SK-N-SH (cell line): ENCODE results near the gene TRIM54. TPM values are rescaled to one million over a fixed set of nuclear protein-coding genes. Genes with fewer than 3 reads are reported as not detected.

Experiments
- CTCF ChIA-PET: fragments of 300-600, 350-600 bp; formaldehyde crosslinking; extraction: SDS; loops from one replicate; lab custom pipeline; 2021; lab: Yijun Ruan, JAX
- POLR2A ChIA-PET: fragments of 350-600 bp; sonication (Branson Sonifier 250); formaldehyde crosslinking; extraction: SDS; loops from one replicate; lab custom pipeline; 2020; ENCODE audit warnings: antibody characterized with exemption, inconsistent platforms; lab: Yijun Ruan, JAX
- DNase-seq: peaks from one replicate; pipeline ENCODE4 v3.0.0; 2012
- H2AFZ ChIP-seq: fragments of 200-600 bp; sonication (generic); 2 replicates; pipeline ENCODE4 v1.8.1; 2016; ENCODE audit warnings: antibody characterized with exemption, mild to moderate bottlenecking, low read depth
- H3F3A ChIP-seq: fragments of 200-600 bp; sonication (generic); replicated peaks from 2 replicates; pipeline ENCODE3; 2016; ENCODE audit warnings: antibody characterized with exemption, mild to moderate bottlenecking; ENCODE audit not compliant: insufficient read depth
- H3K27ac ChIP-seq, 2 experiments: fragments of 200-500 bp in 1 of 2; fragments of 200-600 bp in 1 of 2; sonication (Bioruptor generic) in 1 of 2; sonication (generic), shearing (Covaris generic) in 1 of 2; 2 replicates each; pipeline versions ENCODE4 v1.5.1 to v1.6.1; 2014 to 2016; ENCODE audit warnings: low read depth in 2 of 2, inconsistent platforms in 1 of 2, low read length in 1 of 2, mild to moderate bottlenecking in 1 of 2, mixed read lengths in 1 of 2
- H3K27me3 ChIP-seq: fragments of 200-600 bp; sonication (generic), shearing (Covaris generic); 2 replicates; pipeline ENCODE4 v1.6.1; 2016; ENCODE audit warnings: mixed run types; ENCODE audit not compliant: insufficient read depth
- H3K36me3 ChIP-seq, 2 experiments: fragments of 200-500 bp in 1 of 2; fragments of 200-600 bp in 1 of 2; sonication (Bioruptor generic) in 1 of 2; sonication (generic) in 1 of 2; replicated peaks in 1 of 2; 2 replicates each; pipeline versions ENCODE3 to v1.5.1; 2014 to 2016; ENCODE audit warnings: low read length in 1 of 2, mild to moderate bottlenecking in 1 of 2; ENCODE audit not compliant: insufficient read depth in 2 of 2, control insufficient read depth in 1 of 2
- H3K4me1 ChIP-seq, 2 experiments: fragments of 200-500 bp in 1 of 2; fragments of 200-600 bp in 1 of 2; sonication (Bioruptor generic) in 1 of 2; sonication (generic), shearing (Covaris generic) in 1 of 2; 2 replicates each; pipeline versions ENCODE4 v1.5.1 to v1.6.1; 2014 to 2016; ENCODE audit warnings: low read depth in 1 of 2, low read length in 1 of 2, mixed run types in 1 of 2; ENCODE audit not compliant: insufficient read depth in 2 of 2, control insufficient read depth in 1 of 2
- H3K4me2 ChIP-seq: fragments of 200-600 bp; sonication (generic), shearing (Covaris generic); 2 replicates; pipeline ENCODE4 v1.6.1; 2017; ENCODE audit warnings: mixed run types
- H3K4me3 ChIP-seq, 2 experiments: fragments of 200-500 bp in 1 of 2; fragments of 200-600 bp in 1 of 2; sonication (Bioruptor generic) in 1 of 2; sonication (generic), shearing (Covaris generic) in 1 of 2; 2 replicates each; pipeline versions ENCODE4 v1.5.1 to v1.8.1; 2014 to 2016; ENCODE audit warnings: low read depth in 2 of 2, inconsistent platforms in 1 of 2, low read length in 1 of 2, mild to moderate bottlenecking in 1 of 2, mixed read lengths in 1 of 2, moderate library complexity in 1 of 2
- H3K79me2 ChIP-seq: fragments of 200-600 bp; sonication (generic); 2 replicates; pipeline ENCODE4 v1.8.1; 2017; ENCODE audit warnings: mild to moderate bottlenecking; ENCODE audit not compliant: insufficient read depth
- H3K9ac ChIP-seq: fragments of 200-600 bp; sonication (generic); 2 replicates; pipeline ENCODE4 v1.6.1; 2017; ENCODE audit warnings: mixed run types
- H3K9me2 ChIP-seq: fragments of 200-600 bp; sonication (generic); 2 replicates; pipeline ENCODE4 v1.6.1; 2017; ENCODE audit warnings: mixed run types
- H3K9me3 ChIP-seq: fragments of 200-600 bp; sonication (generic); 2 replicates; pipeline ENCODE4 v1.6.1; 2017; ENCODE audit warnings: mixed run types, mild to moderate bottlenecking, moderate library complexity
- H4K20me1 ChIP-seq: fragments of 200-600 bp; sonication (generic); 2 replicates; pipeline ENCODE4 v1.6.1; 2017; ENCODE audit warnings: mild to moderate bottlenecking, mixed run types; ENCODE audit not compliant: insufficient read depth
- CHD2 ChIP-seq: fragments of 150-350 bp; IDR thresholded peaks from 2 replicates; pipeline ENCODE4 v1.6.1; 2018; ENCODE audit warnings: low read length; ENCODE audit not compliant: partially characterized antibody
- ELF1 ChIP-seq: IDR thresholded peaks from 2 replicates; pipeline ENCODE4 v1.4.0; 2012
- EZH2phosphoT487 ChIP-seq: fragments of 200-600 bp; sonication (generic); IDR thresholded peaks from 2 replicates; pipeline ENCODE4 v1.6.1; 2017; ENCODE audit warnings: low read depth, mixed run types, mild to moderate bottlenecking, antibody characterized with exemption, moderate library complexity, borderline replicate concordance
- FOSL2 ChIP-seq: IDR thresholded peaks from 2 replicates; pipeline ENCODE4 v1.4.0; 2012; ENCODE audit warnings: low read depth, mild to moderate bottlenecking, moderate library complexity, borderline replicate concordance
- FOXJ3 ChIP-seq: sonication (generic); formaldehyde crosslinking; IDR thresholded peaks from 2 replicates; pipeline ENCODE4 v1.5.1; 2020; ENCODE audit warnings: mild to moderate bottlenecking, missing genetic modification reagents
- FOXM1 ChIP-seq: IDR thresholded peaks from 2 replicates; pipeline ENCODE4 v1.4.0; 2012; ENCODE audit warnings: low read depth, mild to moderate bottlenecking
- NFIC ChIP-seq: IDR thresholded peaks from 2 replicates; pipeline ENCODE4 v1.4.0; 2012; ENCODE audit warnings: borderline replicate concordance
- NRF1 ChIP-seq: IDR thresholded peaks from 2 replicates; pipeline ENCODE4 v1.6.1; 2012; ENCODE audit warnings: low read depth, mild to moderate bottlenecking, low read length
- RAD21 ChIP-seq: IDR thresholded peaks from 2 replicates; pipeline ENCODE4 v1.6.1; 2012; ENCODE audit warnings: mild to moderate bottlenecking, low read length
- RCOR1 ChIP-seq: fragments of 150-350 bp; IDR thresholded peaks from 2 replicates; pipeline ENCODE4 v1.6.1; 2017; ENCODE audit warnings: antibody characterized with exemption, low read length
- RFX5 ChIP-seq: IDR thresholded peaks from 2 replicates; pipeline ENCODE4 v1.6.1; 2012; ENCODE audit warnings: mild to moderate bottlenecking, improper control_type of control experiment, low read length
- SMC3 ChIP-seq: IDR thresholded peaks from 2 replicates; pipeline ENCODE4 v1.6.1; 2012; ENCODE audit warnings: low read depth, low read length, improper control_type of control experiment
- TAF1 ChIP-seq: IDR thresholded peaks from 2 replicates; pipeline ENCODE4 v1.6.1; 2012; ENCODE audit warnings: low read depth, mild to moderate bottlenecking, low read length, moderate library complexity, borderline replicate concordance
- WGBS: methylation state at CpG from one replicate; pipeline ENCODE4 v1.1.6; 2017; ENCODE audit warnings: low lambda C conversion rate; 5-methylcytosine and 5-hydroxymethylcytosine counted together
- polyA plus RNA-seq, 3 experiments: library from polyadenylated mRNA; depleted of rRNA; stranded (reverse); fragments of >200 nt; gene quantifications; 2 replicates each; pipeline ENCODE4 v1.2.3, GENCODE V29; 2012
- TF ChIP-seq, protein P1 (sequence below): IDR thresholded peaks from 2 replicates; pipeline ENCODE4; 2012
- TF ChIP-seq, protein P2 (sequence below): fragments of 200-600 bp; sonication (generic); IDR thresholded peaks from 2 replicates; pipeline ENCODE4 v1.6.1; 2017; ENCODE audit warnings: antibody characterized with exemption, mild to moderate bottlenecking, moderate library complexity
- TF ChIP-seq, protein P3 (sequence below): fragments of 150-350 bp; IDR thresholded peaks from 2 replicates; pipeline ENCODE4 v1.6.1; 2016; ENCODE audit warnings: mild to moderate bottlenecking, low read depth, low read length
- TF ChIP-seq, protein P4 (sequence below): fragments of 150-350 bp; IDR thresholded peaks from 2 replicates; pipeline ENCODE4 v1.6.1; 2017; ENCODE audit warnings: antibody characterized with exemption, low read length, low read depth, borderline replicate concordance

TRIM54 gene
- polyA plus RNA-seq, 1 of the 3 experiments (the other 2 are of a cell fraction), result 0.28 TPM

DNA sequence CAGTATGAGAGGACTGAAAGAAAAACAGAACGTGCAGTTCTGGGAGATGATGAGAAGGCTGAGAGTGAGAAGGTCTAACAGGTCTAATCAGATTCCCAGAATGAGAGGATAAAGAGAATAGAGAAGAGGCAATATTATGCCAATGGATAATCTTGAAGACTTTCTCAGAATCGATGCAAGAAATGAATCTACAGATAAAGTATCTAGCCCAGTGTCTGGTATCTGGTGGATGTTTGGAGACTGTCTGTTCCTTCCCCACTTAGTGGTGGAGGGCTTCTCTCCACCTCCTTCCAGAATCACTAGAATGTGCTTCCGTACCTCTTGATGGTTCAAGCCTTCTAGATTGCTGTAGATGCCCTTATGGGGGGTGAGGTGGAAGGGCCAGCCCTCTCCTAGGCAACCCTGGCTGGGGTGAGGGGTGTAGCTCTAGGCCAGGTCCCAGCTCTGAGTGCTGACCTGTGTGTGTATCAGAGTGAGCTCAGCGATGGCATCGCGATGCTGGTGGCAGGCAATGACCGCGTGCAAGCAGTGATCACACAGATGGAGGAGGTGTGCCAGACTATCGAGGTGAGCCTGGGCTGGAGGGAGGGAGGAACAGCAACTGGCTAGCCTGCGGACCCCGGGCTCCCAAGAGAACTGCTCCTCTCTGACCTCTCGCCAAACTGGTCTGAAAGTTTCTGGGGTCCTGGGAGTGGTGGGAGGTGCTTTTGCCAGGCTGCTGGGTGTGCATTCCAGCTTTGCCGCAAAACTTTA lies 22.4 kb downstream of the TRIM54 start:
- no peak for TF ChIP-seq ELF1
- ChIA-PET POLR2A (interaction anchor here (1.7 kb wide), 1 partner anchor 18 kb away, joined by 4 read pairs; the partner anchor contains the start of gene MPV17), CTCF (interaction anchor here (0.6 to 18.7 kb wide), 20 partner anchors 9 to 362 kb away, joined by 3 to 284 read pairs (median 13); partner anchors contain the start of genes ABHD1, EIF2B4, SLC30A3 and TRIM54)
- Histone ChIP-seq H3K36me3 (no peaks in the 10 kb centered on the region), H4K20me1 (peaks cover 10% of the 10 kb centered on the region; the same call in 1 of the 2 replicates), H3K9ac (no peak overlapping the region), H3F3A (peaks cover 4% of the 10 kb centered on the region), H3K9me3 (no peaks in the 10 kb centered on the region), H3K27ac (no peak overlapping the region), H2AFZ (no peak overlapping the region), H3K9me2 (no peaks in the 10 kb centered on the region), H3K4me3 (no peak overlapping the region), H3K79me2 (no peaks in the 10 kb centered on the region), H3K4me1 (peaks cover 0 to 18% of the 10 kb centered on the region in 2 experiments; a peak in 1 of 4 replicates), H3K27me3 (peaks cover 15% of the 10 kb centered on the region; the same call in 1 of the 2 replicates), H3K4me2 (no peak overlapping the region)
- 74% methylated on average over 13 of the region's 13 CpGs for WGBS
- no peak for DNase-seq

DNA sequence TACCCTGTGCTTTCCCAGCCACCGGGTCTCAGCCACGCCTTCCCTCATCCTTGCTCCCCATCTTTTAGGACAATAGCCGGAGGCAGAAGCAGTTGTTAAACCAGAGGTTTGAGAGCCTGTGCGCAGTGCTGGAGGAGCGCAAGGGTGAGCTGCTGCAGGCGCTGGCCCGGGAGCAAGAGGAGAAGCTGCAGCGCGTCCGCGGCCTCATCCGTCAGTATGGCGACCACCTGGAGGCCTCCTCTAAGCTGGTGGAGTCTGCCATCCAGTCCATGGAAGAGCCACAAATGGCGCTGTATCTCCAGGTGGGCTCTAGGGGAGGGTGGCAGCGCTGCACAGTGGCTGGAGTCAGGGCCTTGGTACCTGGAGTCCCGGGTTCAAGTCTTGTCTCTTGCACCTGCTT lies 23.3 kb downstream of the TRIM54 start:
- H3K4me2 ChIP-seq, result no peak overlapping the region
- H3K9me3 ChIP-seq, result no peaks in the 10 kb centered on the region
- 90% methylated on average over 15 of the region's 16 CpGs for WGBS
- CTCF ChIA-PET, result interaction anchor here (1.0 to 18.7 kb wide), 8 partner anchors 8 to 207 kb away, joined by 3 to 284 read pairs (median 50); partner anchors contain the start of genes EIF2B4, SLC30A3 and TRIM54
- no peaks in the 10 kb centered on the region for H3K36me3 ChIP-seq
- H4K20me1 ChIP-seq, result peaks cover 10% of the 10 kb centered on the region; the same call in 1 of the 2 replicates
- DNase-seq, result no peak
- H3K4me3 ChIP-seq, result no peak overlapping the region
- H3K27ac ChIP-seq, result no peak overlapping the region
- TF ChIP-seq, protein P1, sequence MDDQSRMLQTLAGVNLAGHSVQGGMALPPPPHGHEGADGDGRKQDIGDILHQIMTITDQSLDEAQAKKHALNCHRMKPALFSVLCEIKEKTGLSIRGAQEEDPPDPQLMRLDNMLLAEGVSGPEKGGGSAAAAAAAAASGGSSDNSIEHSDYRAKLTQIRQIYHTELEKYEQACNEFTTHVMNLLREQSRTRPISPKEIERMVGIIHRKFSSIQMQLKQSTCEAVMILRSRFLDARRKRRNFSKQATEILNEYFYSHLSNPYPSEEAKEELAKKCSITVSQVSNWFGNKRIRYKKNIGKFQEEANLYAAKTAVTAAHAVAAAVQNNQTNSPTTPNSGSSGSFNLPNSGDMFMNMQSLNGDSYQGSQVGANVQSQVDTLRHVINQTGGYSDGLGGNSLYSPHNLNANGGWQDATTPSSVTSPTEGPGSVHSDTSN, result no peak
- TF ChIP-seq NFIC, result no peak
- no peak for TF ChIP-seq RCOR1
- TF ChIP-seq, protein P2, sequence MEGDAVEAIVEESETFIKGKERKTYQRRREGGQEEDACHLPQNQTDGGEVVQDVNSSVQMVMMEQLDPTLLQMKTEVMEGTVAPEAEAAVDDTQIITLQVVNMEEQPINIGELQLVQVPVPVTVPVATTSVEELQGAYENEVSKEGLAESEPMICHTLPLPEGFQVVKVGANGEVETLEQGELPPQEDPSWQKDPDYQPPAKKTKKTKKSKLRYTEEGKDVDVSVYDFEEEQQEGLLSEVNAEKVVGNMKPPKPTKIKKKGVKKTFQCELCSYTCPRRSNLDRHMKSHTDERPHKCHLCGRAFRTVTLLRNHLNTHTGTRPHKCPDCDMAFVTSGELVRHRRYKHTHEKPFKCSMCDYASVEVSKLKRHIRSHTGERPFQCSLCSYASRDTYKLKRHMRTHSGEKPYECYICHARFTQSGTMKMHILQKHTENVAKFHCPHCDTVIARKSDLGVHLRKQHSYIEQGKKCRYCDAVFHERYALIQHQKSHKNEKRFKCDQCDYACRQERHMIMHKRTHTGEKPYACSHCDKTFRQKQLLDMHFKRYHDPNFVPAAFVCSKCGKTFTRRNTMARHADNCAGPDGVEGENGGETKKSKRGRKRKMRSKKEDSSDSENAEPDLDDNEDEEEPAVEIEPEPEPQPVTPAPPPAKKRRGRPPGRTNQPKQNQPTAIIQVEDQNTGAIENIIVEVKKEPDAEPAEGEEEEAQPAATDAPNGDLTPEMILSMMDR, result no peak
- no peak for TF ChIP-seq FOSL2
- TF ChIP-seq, protein P3, sequence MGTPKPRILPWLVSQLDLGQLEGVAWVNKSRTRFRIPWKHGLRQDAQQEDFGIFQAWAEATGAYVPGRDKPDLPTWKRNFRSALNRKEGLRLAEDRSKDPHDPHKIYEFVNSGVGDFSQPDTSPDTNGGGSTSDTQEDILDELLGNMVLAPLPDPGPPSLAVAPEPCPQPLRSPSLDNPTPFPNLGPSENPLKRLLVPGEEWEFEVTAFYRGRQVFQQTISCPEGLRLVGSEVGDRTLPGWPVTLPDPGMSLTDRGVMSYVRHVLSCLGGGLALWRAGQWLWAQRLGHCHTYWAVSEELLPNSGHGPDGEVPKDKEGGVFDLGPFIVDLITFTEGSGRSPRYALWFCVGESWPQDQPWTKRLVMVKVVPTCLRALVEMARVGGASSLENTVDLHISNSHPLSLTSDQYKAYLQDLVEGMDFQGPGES, result no peak
- TF ChIP-seq TAF1, result no peak
- no peak for TF ChIP-seq RFX5
- TF ChIP-seq FOXJ3 (CRISPR knock-in tag), result no peak
- no peak for TF ChIP-seq NRF1
- TF ChIP-seq SMC3, result no peak
- TF ChIP-seq RAD21, result no peak
- TF ChIP-seq, protein P4, sequence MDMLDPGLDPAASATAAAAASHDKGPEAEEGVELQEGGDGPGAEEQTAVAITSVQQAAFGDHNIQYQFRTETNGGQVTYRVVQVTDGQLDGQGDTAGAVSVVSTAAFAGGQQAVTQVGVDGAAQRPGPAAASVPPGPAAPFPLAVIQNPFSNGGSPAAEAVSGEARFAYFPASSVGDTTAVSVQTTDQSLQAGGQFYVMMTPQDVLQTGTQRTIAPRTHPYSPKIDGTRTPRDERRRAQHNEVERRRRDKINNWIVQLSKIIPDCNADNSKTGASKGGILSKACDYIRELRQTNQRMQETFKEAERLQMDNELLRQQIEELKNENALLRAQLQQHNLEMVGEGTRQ, result no peak
- TF ChIP-seq CHD2, result no peak
- TF ChIP-seq EZH2phosphoT487, result no peak
- no peak for TF ChIP-seq FOXM1
- H3K9me2 ChIP-seq, result no peaks in the 10 kb centered on the region
- H3F3A ChIP-seq, result peaks cover 4% of the 10 kb centered on the region
- H3K27me3 ChIP-seq, result peaks cover 15% of the 10 kb centered on the region; the same call in 1 of the 2 replicates
- no peak overlapping the region for H3K9ac ChIP-seq
- H2AFZ ChIP-seq, result no peak overlapping the region
- H3K4me1 ChIP-seq, result peaks cover 0 to 18% of the 10 kb centered on the region in 2 experiments; a peak in 1 of 4 replicates
- H3K79me2 ChIP-seq, result no peaks in the 10 kb centered on the region
- POLR2A ChIA-PET, result interaction anchor here (1.7 kb wide), 1 partner anchor 17 kb away, joined by 4 read pairs; the partner anchor contains the start of gene MPV17
